K562 (cell line): ENCODE data around the gene ITGAV. TPM values are rescaled to one million over a fixed set of nuclear protein-coding genes. Genes with fewer than 3 reads are reported as not detected.

Experiments
- ATAC-seq: fragments of 200-7000 bp; cut with Tn5 transposase; 3 replicates; pipeline ENCODE4 v1.9.1; 2020; ENCODE audit warnings: moderate library complexity
- BruUV-seq: library from RNA; stranded (reverse); fragments of 400-500 nt; replicated peaks from 2 replicates; lab custom pipeline; 2021; lab: Mats Ljungman, UMichigan
- CTCF ChIA-PET: fragments of 300-600 bp; formaldehyde crosslinking; extraction: SDS; loops from one replicate; lab custom pipeline; 2021; ENCODE audit warnings: low intra/inter-chr PET ratio; lab: Yijun Ruan, JAX
- POLR2A ChIA-PET: fragments of 300-600, 350-650 bp; sonication (Branson Sonifier 250); formaldehyde crosslinking; extraction: SDS; loops from one replicate; lab custom pipeline; 2021; ENCODE audit warnings: antibody characterized with exemption, inconsistent platforms; lab: Yijun Ruan, JAX
- DNase-seq, 4 experiments: peaks; one replicate each; pipeline versions ENCODE4 v3.0.0 to v3.0.0-alpha.2; 2011 to 2018; ENCODE audit warnings: low spot score in 3 of 4, mixed read lengths in 3 of 4; ENCODE audit errors: extremely low read depth in 1 of 4
- FAIRE-seq: peaks from 2 replicates; lab custom pipeline; 2011; peaks lifted over from hg19 to GRCh38; lab: Jason Lieb, UNC
- H2AFZ ChIP-seq: 2 replicates; pipeline ENCODE4 v1.6.0; 2011; ENCODE audit warnings: low read depth, low read length, control low read depth, inconsistent platforms
- H3K27ac ChIP-seq: fragments of 200-600 bp; 3 replicates; pipeline ENCODE4 v1.8.0; 2011; ENCODE audit warnings: low read depth, mild to moderate bottlenecking, control low read depth, inconsistent platforms, low read length, moderate library complexity, mixed read lengths; ENCODE audit errors: extremely low read depth
- H3K27me3 ChIP-seq, 2 experiments: fragments of 300-600 bp in 1 of 2; 2 replicates in 1 of 2; 3 replicates in 1 of 2; pipeline versions ENCODE4 v1.6.0 to v1.8.0; 2011; ENCODE audit warnings: inconsistent platforms in 2 of 2, low read length in 2 of 2, mild to moderate bottlenecking in 1 of 2, mixed read lengths in 1 of 2, moderate library complexity in 1 of 2; ENCODE audit not compliant: control insufficient read depth in 2 of 2, insufficient read depth in 2 of 2
- H3K36me3 ChIP-seq: fragments of 300-600 bp; 3 replicates; pipeline ENCODE4 v1.8.0; 2011; ENCODE audit warnings: mild to moderate bottlenecking, low read length, inconsistent platforms; ENCODE audit not compliant: control insufficient read depth, insufficient read depth
- H3K4me1 ChIP-seq, 2 experiments: fragments of 200-600 bp in 1 of 2; replicated peaks in 1 of 2; 2 replicates in 1 of 2; 3 replicates in 1 of 2; pipeline versions ENCODE4 v1.5.1 to v1.8.0; 2011; ENCODE audit warnings: inconsistent platforms in 2 of 2, low read length in 2 of 2, mild to moderate bottlenecking in 1 of 2, mixed read lengths in 1 of 2, moderate library complexity in 1 of 2; ENCODE audit not compliant: control insufficient read depth in 2 of 2, insufficient read depth in 2 of 2
- H3K4me2 ChIP-seq: 2 replicates; pipeline ENCODE4 v1.6.1; 2011; ENCODE audit warnings: low read length, control low read depth, inconsistent platforms, mixed read lengths; ENCODE audit not compliant: insufficient read depth
- H3K4me3 ChIP-seq: fragments of 200-600 bp; sonication (generic), shearing (Covaris generic); 2 replicates; pipeline ENCODE4 v1.5.1; 2016; ENCODE audit warnings: control low read depth, inconsistent platforms
- H3K79me2 ChIP-seq: fragments of 200-600 bp; 3 replicates; pipeline ENCODE4 v1.8.0; 2011; ENCODE audit warnings: low read length, inconsistent platforms; ENCODE audit not compliant: control insufficient read depth, insufficient read depth
- H3K9ac ChIP-seq, 2 experiments: 2 replicates each; pipeline versions ENCODE4 v1.6.0 to v1.6.1; 2011; ENCODE audit warnings: low read depth in 2 of 2, low read length in 2 of 2, control low read depth in 1 of 2, inconsistent platforms in 1 of 2, mild to moderate bottlenecking in 1 of 2, mixed read lengths in 1 of 2; ENCODE audit not compliant: insufficient read depth in 1 of 2
- H3K9me1 ChIP-seq: one replicate; pipeline ENCODE4 v1.6.0; 2011; ENCODE audit warnings: inconsistent platforms, mild to moderate bottlenecking, low read length, moderate library complexity; ENCODE audit not compliant: control insufficient read depth, insufficient read depth
- H3K9me3 ChIP-seq: replicated peaks from 2 replicates; pipeline ENCODE4 v1.5.1; 2011; ENCODE audit warnings: low read depth, low read length, inconsistent platforms; ENCODE audit not compliant: control insufficient read depth, insufficient read depth
- H4K20me1 ChIP-seq: replicated peaks from 2 replicates; pipeline ENCODE4 v1.6.1; 2011; ENCODE audit warnings: low read length, inconsistent platforms, mixed read lengths; ENCODE audit not compliant: control insufficient read depth, insufficient read depth
- AFF4 ChIP-seq: sonication (generic); formaldehyde crosslinking; IDR thresholded peaks from 2 replicates; pipeline ENCODE4 v1.8.0; 2023; ENCODE audit warnings: mild to moderate bottlenecking, missing genetic modification reagents
- CHD1 ChIP-seq: fragments of 200-600 bp; sonication (generic); IDR thresholded peaks from one replicate; pipeline ENCODE4 v1.6.1; 2012; ENCODE audit warnings: mild to moderate bottlenecking, moderate library complexity, low read length, inconsistent platforms
- EP400 ChIP-seq: fragments of 450-650 bp; IDR thresholded peaks from 2 replicates; pipeline ENCODE4 v1.6.1; 2017; ENCODE audit warnings: antibody characterized with exemption, mild to moderate bottlenecking, moderate library complexity
- ERF ChIP-seq: fragments of 450-650 bp; formaldehyde crosslinking; IDR thresholded peaks from 2 replicates; pipeline ENCODE4 v1.4.0; 2020; ENCODE audit warnings: mild to moderate bottlenecking, mixed read lengths
- ILF3 ChIP-seq: fragments of 450-650 bp; IDR thresholded peaks from 2 replicates; pipeline ENCODE4 v1.6.1; 2018; ENCODE audit warnings: antibody characterized with exemption, mild to moderate bottlenecking, moderate library complexity, borderline replicate concordance
- MAZ ChIP-seq, 2 experiments: fragments of 450-650 bp in 1 of 2; sonication (generic) in 1 of 2; formaldehyde crosslinking; IDR thresholded peaks in 1 of 2; conservative IDR thresholded peaks in 1 of 2; 2 replicates each; pipeline versions ENCODE4 v1.4.0 to v1.5.0; 2020; ENCODE audit warnings: mild to moderate bottlenecking in 1 of 2, missing genetic modification reagents in 1 of 2
- NONO ChIP-seq, 2 experiments: fragments of 200-400 bp in 1 of 2; fragments of 450-650 bp in 1 of 2; formaldehyde crosslinking in 1 of 2; IDR thresholded peaks; 2 replicates each; pipeline ENCODE4 v1.6.1; 2017; ENCODE audit warnings: low read depth in 2 of 2, mild to moderate bottlenecking in 2 of 2, moderate library complexity in 2 of 2, low read length in 1 of 2
- RBBP5 ChIP-seq: fragments of 200-600 bp; sonication (generic); IDR thresholded peaks from 2 replicates; pipeline ENCODE4 v1.6.1; 2012; ENCODE audit warnings: borderline replicate concordance, mild to moderate bottlenecking, low read length, control low read depth, inconsistent platforms; ENCODE audit not compliant: insufficient read depth, poor library complexity, severe bottlenecking
- SPI1 ChIP-seq: IDR thresholded peaks from 2 replicates; pipeline ENCODE4 v1.6.1; 2011; ENCODE audit warnings: low read depth, low read length, control low read depth, borderline replicate concordance
- SRSF7 ChIP-seq: fragments of 200-400 bp; formaldehyde crosslinking; optimal IDR thresholded peaks from 2 replicates; pipeline ENCODE3; 2017; ENCODE audit warnings: mild to moderate bottlenecking, low read depth, low read length
- TAF1 ChIP-seq: IDR thresholded peaks from 2 replicates; pipeline ENCODE4 v1.6.1; 2011; ENCODE audit warnings: mild to moderate bottlenecking, low read length, moderate library complexity; ENCODE audit not compliant: insufficient read depth, control insufficient read depth, severe bottlenecking; ENCODE audit errors: extremely low read depth
- TEAD1 ChIP-seq, 2 experiments: fragments of 450-650 bp in 1 of 2; sonication (generic) in 1 of 2; formaldehyde crosslinking; IDR thresholded peaks; 2 replicates each; pipeline versions ENCODE4 v1.4.0 to v1.8.0; 2020 to 2022; ENCODE audit warnings: mild to moderate bottlenecking in 2 of 2, missing genetic modification reagents in 1 of 2
- ZNF518B ChIP-seq: fragments of 250-450 bp; sonication (Bioruptor Pico); IDR thresholded peaks from 2 replicates; pipeline ENCODE4 v1.5.0; 2021; ENCODE audit warnings: mild to moderate bottlenecking, moderate library complexity
- ZNF589 ChIP-seq: fragments of 200-800 bp; sonication (Bioruptor generic); IDR thresholded peaks from 2 replicates; pipeline ENCODE4 v1.6.1; 2016; ENCODE audit warnings: low read depth, missing genetic modification characterization, missing compliant biosample characterization
- ZNF707 ChIP-seq: fragments of 250-450 bp; sonication (Bioruptor Pico); conservative IDR thresholded peaks from 2 replicates; pipeline ENCODE4 v1.8.0; 2022; ENCODE audit warnings: inconsistent platforms, mild to moderate bottlenecking, moderate library complexity
- WGBS: fragments of 100-300 bp; shearing (Covaris generic); methylation state at CpG from one replicate; pipeline ENCODE4 v1.1.6; 2016; ENCODE audit warnings: low coverage, mixed read lengths; ENCODE audit not compliant: insufficient coverage; ENCODE audit errors: missing lambda C conversion rate; 5-methylcytosine and 5-hydroxymethylcytosine counted together
- in situ Hi-C: fragments of 300-500 bp; cut with MboI; formaldehyde crosslinking; loops from 4 replicates; pipeline ENCODE4 v1.15.0; 2018; ENCODE audit warnings: inconsistent platforms, mixed read lengths
- intact Hi-C: fragments of 100-400 bp; cut with micrococcal nuclease; formaldehyde crosslinking; loops from 2 replicates; pipeline ENCODE4 v1.14.2; 2022
- polyA plus RNA-seq, 8 experiments: library from polyadenylated mRNA; depleted of rRNA in 4 of 8; stranded (reverse) in 5 of 8; unstranded in 3 of 8; fragments of >200 nt; fragmentation: Nextera tagmentation in 2 of 8; fragmentation: Illumina TruSeq in 1 of 8; extraction: Ambion mirVana in 2 of 8; extraction: Trizol in 1 of 8; gene quantifications; 2 replicates each; pipeline versions ENCODE4 v1.2.1 to v1.2.3, GENCODE V29; 2011 to 2014; ENCODE audit warnings: inconsistent platforms in 1 of 8, missing spikeins in 1 of 8
- total RNA-seq, 7 experiments: library from RNA; depleted of rRNA in 6 of 7; stranded (reverse); fragments of >200 nt in 6 of 7; fragmentation: Illumina TruSeq in 2 of 7; extraction: Trizol in 2 of 7; gene quantifications; 2 replicates each; pipeline versions ENCODE4 v1.2.1 to v1.2.3, GENCODE V29; 2011 to 2021; ENCODE audit warnings: low replicate concordance in 1 of 7

The ITGAV gene
- total and polyA plus RNA-seq, 9 of the 15 experiments (the other 6 are each of a cell fraction or from before 2014, with no cell fraction given), result 3.7 to 17.7 (median 10.7) TPM

- FAIRE-seq (no peak), DNase-seq (no peak), ATAC-seq (no peak)
- in situ Hi-C loops (no loop called here), intact Hi-C loops (no loop called here)
- ChIA-PET CTCF (no interaction called here), POLR2A (no interaction called here)
- Histone ChIP-seq H3K4me3 (no peak overlapping the region), H3K79me2 (no peaks in the 10 kb centered on the region), H3K27ac (no peak overlapping the region), H3K9me1 (no peaks in the 10 kb centered on the region), H4K20me1 (no peaks in the 10 kb centered on the region), H2AFZ (no peak overlapping the region), H3K4me1 (no peaks in the 10 kb centered on the region), H3K4me2 (no peak overlapping the region), H3K27me3 (no peaks in the 10 kb centered on the region; a peak in 1 of 5 replicates), H3K36me3 (no peaks in the 10 kb centered on the region), H3K9ac (no peak overlapping the region), H3K9me3 (no peaks in the 10 kb centered on the region)
- BruUV-seq, result no TSS peak
- WGBS, result 2% methylated on average over 2 of the region's 2 CpGs
- TF ChIP-seq NONO (IDR thresholded peaks at IDR 0.05; ENCODE audit: low read depth in 2 of 2, low read length in 1 of 2) (no peak), ZNF518B (CRISPR knock-in tag) (no peak), RBBP5 (no peak), ZNF707 (CRISPR knock-in tag) (no peak), CHD1 (no peak), MAZ (CRISPR knock-in tag; conservative IDR thresholded peaks at IDR 0.05 in 1 of 2, IDR thresholded peaks at IDR 0.05 in 1 of 2) (no peak), EP400 (no peak), TEAD1 (CRISPR knock-in tag; IDR thresholded peaks at IDR 0.05) (no peak), TAF1 (no peak), AFF4 (CRISPR knock-in tag) (no peak), ILF3 (no peak), ERF (CRISPR knock-in tag) (no peak), SRSF7 (no peak), SPI1 (no peak), ZNF589 (CRISPR knock-in tag) (no peak)
Measured at GRCh38 chr2:186728631-186729030, 138.8 kb downstream of the ITGAV start.
